Measurements from ENCODE around the gene ASB9.

Gene ASB9

DNA sequence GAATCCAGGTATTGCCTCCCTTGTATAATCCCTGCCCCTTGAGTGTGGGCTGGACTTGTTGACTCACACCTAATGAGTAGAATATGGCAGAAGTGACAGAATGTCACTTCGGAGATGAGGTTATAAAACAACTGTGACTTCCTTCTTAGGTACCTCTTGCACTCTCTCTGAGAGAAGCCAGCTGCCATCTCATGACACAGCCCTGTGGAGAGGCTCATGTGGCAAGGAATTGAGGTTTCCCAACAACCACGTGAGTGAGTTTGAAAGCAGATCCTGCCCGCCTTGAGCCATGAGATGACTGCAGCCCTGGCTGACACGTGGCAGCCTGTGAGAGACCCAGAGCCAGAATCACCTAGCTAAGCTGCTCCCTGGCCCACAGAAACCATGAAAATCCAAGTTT lies 32.0 kb upstream of the ASB9 start:
- DNase-seq, result no peak
- Histone ChIP-seq H3K4me3 (ENCODE audit: low read length) (no peak overlapping the region), H2AFZ (ENCODE audit: low read length) (no peak overlapping the region), H3K4me2 (ENCODE audit: low read depth, low read length) (no peak overlapping the region), H4K20me1 (ENCODE audit: insufficient read depth, low read length) (no peaks in the 10 kb centered on the region), H3K9ac (ENCODE audit: low read length) (no peak overlapping the region), H3F3A (ENCODE audit: insufficient read depth, low read length) (no peaks in the 10 kb centered on the region), H3K4me1 (ENCODE audit: low read length) (no peaks in the 10 kb centered on the region), H3K27ac (ENCODE audit: low read length) (no peak overlapping the region), H3K9me2 (replicated peaks; ENCODE audit: insufficient read depth, low read length) (no peaks in the 10 kb centered on the region), H3K27me3 (replicated peaks; ENCODE audit: insufficient read depth, low read length) (no peaks in the 10 kb centered on the region), H3K9me3 (replicated peaks; ENCODE audit: insufficient read depth, low read length) (no peaks in the 10 kb centered on the region), H3K36me3 (replicated peaks; ENCODE audit: insufficient read depth, low read length) (no peaks in the 10 kb centered on the region), H3K79me2 (ENCODE audit: low read length) (no peaks in the 10 kb centered on the region)
- TF ChIP-seq CTCF (IDR thresholded peaks at IDR 0.05; ENCODE audit: low read length) (no peak), EZH2 (optimal IDR thresholded peaks at IDR 0.05; ENCODE audit: low read depth, low read length) (no peak), EZH2phosphoT487 (IDR thresholded peaks at IDR 0.05; ENCODE audit: low read length) (no peak)

DNA sequence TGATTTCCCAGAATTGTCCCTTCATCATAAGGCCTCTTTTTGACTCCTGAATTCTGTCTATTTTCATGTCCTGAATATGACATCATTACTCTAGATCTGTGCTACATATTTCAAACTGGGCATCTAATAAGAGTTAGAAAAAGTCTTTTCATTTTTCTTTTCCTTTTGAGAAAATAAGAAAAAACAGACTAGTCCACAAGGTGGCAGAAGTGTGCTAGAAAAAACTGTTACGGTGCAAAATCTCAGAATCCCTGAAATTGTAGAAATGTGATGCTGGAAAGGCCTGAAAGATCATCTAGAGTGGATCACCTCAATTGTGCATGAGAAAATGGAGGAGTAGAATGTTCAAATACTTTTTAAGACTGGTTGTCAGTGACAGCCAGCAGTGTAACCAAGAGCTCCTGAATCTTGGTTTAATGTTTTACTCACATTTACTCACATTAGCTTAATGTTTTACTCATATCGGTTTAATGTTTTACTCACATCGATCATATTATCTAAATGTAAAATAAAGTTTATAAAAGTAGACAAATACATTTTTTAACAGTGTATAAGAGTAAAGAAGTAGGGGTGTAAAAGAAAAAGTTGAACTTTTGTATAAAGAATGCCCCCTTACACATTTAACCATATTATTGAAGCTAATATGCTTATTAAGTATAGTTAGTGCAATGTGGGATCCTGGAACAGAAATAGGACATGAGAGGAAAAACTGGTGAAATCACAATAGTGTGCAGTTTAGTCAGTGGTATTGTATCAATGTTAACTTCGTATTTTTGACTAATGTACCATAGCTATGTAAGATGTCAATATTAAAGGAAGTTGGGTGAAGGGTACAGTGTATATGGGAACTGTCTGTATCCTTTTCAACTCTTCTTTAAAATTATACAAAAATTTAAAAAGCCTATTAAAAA lies 30.3 kb upstream of the ASB9 start:
- no peak for DNase-seq
- TF ChIP-seq EZH2 (optimal IDR thresholded peaks at IDR 0.05; ENCODE audit: low read depth, low read length), result no peak
- no peak for TF ChIP-seq EZH2phosphoT487 (IDR thresholded peaks at IDR 0.05; ENCODE audit: low read length)
- peak; percentile 39 for TF ChIP-seq CTCF (IDR thresholded peaks at IDR 0.05; ENCODE audit: low read length)
- no peak overlapping the region for H3K4me2 ChIP-seq (ENCODE audit: low read depth, low read length)

DNA sequence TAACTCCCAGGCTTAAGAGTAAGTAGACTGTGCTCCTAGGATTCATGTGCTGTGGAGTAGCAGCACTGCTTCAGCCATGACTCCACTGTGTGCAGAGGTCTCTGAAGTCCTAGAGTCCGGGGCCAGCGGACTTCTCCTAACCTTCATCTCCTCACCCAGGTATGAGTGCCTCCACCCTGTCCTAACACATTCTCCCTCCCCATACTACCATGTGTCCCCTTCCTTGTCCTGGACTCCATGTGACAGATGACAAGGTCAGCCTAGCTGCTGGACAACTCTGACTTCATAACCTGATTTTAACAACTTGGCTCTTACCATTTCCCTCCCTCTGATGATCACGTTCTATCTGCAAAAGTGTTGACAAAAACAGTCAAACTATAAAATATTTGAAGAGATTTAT lies 28.9 kb upstream of the ASB9 start:
- H3K9me3 ChIP-seq (replicated peaks; ENCODE audit: insufficient read depth, low read length), result no peaks in the 10 kb centered on the region
- H2AFZ ChIP-seq (ENCODE audit: low read length), result no peak overlapping the region
- no peaks in the 10 kb centered on the region for H3K79me2 ChIP-seq (ENCODE audit: low read length)
- no peaks in the 10 kb centered on the region for H3K4me1 ChIP-seq (ENCODE audit: low read length)
- no peaks in the 10 kb centered on the region for H3K36me3 ChIP-seq (replicated peaks; ENCODE audit: insufficient read depth, low read length)
- H3K9me2 ChIP-seq (replicated peaks; ENCODE audit: insufficient read depth, low read length), result no peaks in the 10 kb centered on the region
- H3K9ac ChIP-seq (ENCODE audit: low read length), result no peak overlapping the region
- TF ChIP-seq EZH2 (optimal IDR thresholded peaks at IDR 0.05; ENCODE audit: low read depth, low read length), result no peak
- no peak overlapping the region for H3K27ac ChIP-seq (ENCODE audit: low read length)
- no peak overlapping the region for H3K4me3 ChIP-seq (ENCODE audit: low read length)
- no peaks in the 10 kb centered on the region for H4K20me1 ChIP-seq (ENCODE audit: insufficient read depth, low read length)
- H3K4me2 ChIP-seq (ENCODE audit: low read depth, low read length), result no peak overlapping the region
- no peak for DNase-seq
- H3K27me3 ChIP-seq (replicated peaks; ENCODE audit: insufficient read depth, low read length), result no peaks in the 10 kb centered on the region
- no peaks in the 10 kb centered on the region for H3F3A ChIP-seq (ENCODE audit: insufficient read depth, low read length)

More for the DNA sequence above, 30.3 kb upstream of the ASB9 start:
- H3K9ac ChIP-seq (ENCODE audit: low read length), result no peak overlapping the region
- no peaks in the 10 kb centered on the region for H3K79me2 ChIP-seq (ENCODE audit: low read length)
- H3K27me3 ChIP-seq (replicated peaks; ENCODE audit: insufficient read depth, low read length), result no peaks in the 10 kb centered on the region
- H3K27ac ChIP-seq (ENCODE audit: low read length), result no peak overlapping the region
- H3K4me1 ChIP-seq (ENCODE audit: low read length), result no peaks in the 10 kb centered on the region
- H3K9me3 ChIP-seq (replicated peaks; ENCODE audit: insufficient read depth, low read length), result no peaks in the 10 kb centered on the region
- H3F3A ChIP-seq (ENCODE audit: insufficient read depth, low read length), result no peaks in the 10 kb centered on the region
- H3K9me2 ChIP-seq (replicated peaks; ENCODE audit: insufficient read depth, low read length), result no peaks in the 10 kb centered on the region
- H4K20me1 ChIP-seq (ENCODE audit: insufficient read depth, low read length), result no peaks in the 10 kb centered on the region
- no peak overlapping the region for H3K4me3 ChIP-seq (ENCODE audit: low read length)
- H3K36me3 ChIP-seq (replicated peaks; ENCODE audit: insufficient read depth, low read length), result no peaks in the 10 kb centered on the region
- H2AFZ ChIP-seq (ENCODE audit: low read length), result no peak overlapping the region

- no peaks in the 10 kb centered on the region for H3F3A ChIP-seq (ENCODE audit: insufficient read depth, low read length)
- no peak overlapping the region for H3K9ac ChIP-seq (ENCODE audit: low read length)
- H3K36me3 ChIP-seq (replicated peaks; ENCODE audit: insufficient read depth, low read length), result no peaks in the 10 kb centered on the region
- no peaks in the 10 kb centered on the region for H3K79me2 ChIP-seq (ENCODE audit: low read length)
- no peak overlapping the region for H3K4me3 ChIP-seq (ENCODE audit: low read length)
- TF ChIP-seq EZH2phosphoT487 (IDR thresholded peaks at IDR 0.05; ENCODE audit: low read length) (no peak), CTCF (IDR thresholded peaks at IDR 0.05; ENCODE audit: low read length) (no peak), EZH2 (optimal IDR thresholded peaks at IDR 0.05; ENCODE audit: low read depth, low read length) (no peak)
- H4K20me1 ChIP-seq (ENCODE audit: insufficient read depth, low read length), result no peaks in the 10 kb centered on the region
- no peaks in the 10 kb centered on the region for H3K9me2 ChIP-seq (replicated peaks; ENCODE audit: insufficient read depth, low read length)
- H3K4me1 ChIP-seq (ENCODE audit: low read length), result no peaks in the 10 kb centered on the region
- no peak overlapping the region for H3K27ac ChIP-seq (ENCODE audit: low read length)
- no peaks in the 10 kb centered on the region for H3K9me3 ChIP-seq (replicated peaks; ENCODE audit: insufficient read depth, low read length)
- no peak overlapping the region for H2AFZ ChIP-seq (ENCODE audit: low read length)
- H3K4me2 ChIP-seq (ENCODE audit: low read depth, low read length), result no peak overlapping the region
- H3K27me3 ChIP-seq (replicated peaks; ENCODE audit: insufficient read depth, low read length), result no peaks in the 10 kb centered on the region
- DNase-seq, result no peak
Observed at GRCh38 chrX:15298201-15298600, 28.3 kb upstream of the ASB9 start.

All from MM.1S (cell line).